ENCODE measurements around the gene GGT6.

Gene GGT6

GRCh38 chr17:4533523-4534504 is 26.6 kb downstream of the GGT6 start:
- Histone ChIP-seq H3K9ac (ENCODE audit: low read depth, low read length, poor library complexity, severe bottlenecking) (no peak overlapping the region), H3K4me1 (ENCODE audit: insufficient read depth, low read length, poor library complexity, severe bottlenecking) (no peaks in the 10 kb centered on the region), H3K27me3 (ENCODE audit: insufficient read depth, low read length, poor library complexity, severe bottlenecking) (no peaks in the 10 kb centered on the region), H3K4me3 (ENCODE audit: low read length, poor library complexity, severe bottlenecking) (no peak overlapping the region), H3K9me3 (ENCODE audit: insufficient read depth, low read depth, low read length) (no peaks in the 10 kb centered on the region), H2AFZ (ENCODE audit: low read length) (no peak overlapping the region), H3K9me2 (replicated peaks; ENCODE audit: low read depth, low read length) (no peaks in the 10 kb centered on the region), H4K20me1 (ENCODE audit: insufficient read depth, low read length, poor library complexity, severe bottlenecking) (no peaks in the 10 kb centered on the region), H3K79me2 (ENCODE audit: insufficient read depth, low read length) (no peaks in the 10 kb centered on the region), H3F3A (ENCODE audit: low read depth) (no peaks in the 10 kb centered on the region), H3K4me2 (ENCODE audit: low read depth, low read length, poor library complexity, severe bottlenecking) (no peak overlapping the region), H3K36me3 (ENCODE audit: insufficient read depth, low read length) (peaks cover 11% of the 10 kb centered on the region; the same call in 1 of the 2 replicates)
- TF ChIP-seq EZH2phosphoT487 (IDR thresholded peaks at IDR 0.05; ENCODE audit: borderline replicate concordance) = no peak
- TF ChIP-seq, protein P1, sequence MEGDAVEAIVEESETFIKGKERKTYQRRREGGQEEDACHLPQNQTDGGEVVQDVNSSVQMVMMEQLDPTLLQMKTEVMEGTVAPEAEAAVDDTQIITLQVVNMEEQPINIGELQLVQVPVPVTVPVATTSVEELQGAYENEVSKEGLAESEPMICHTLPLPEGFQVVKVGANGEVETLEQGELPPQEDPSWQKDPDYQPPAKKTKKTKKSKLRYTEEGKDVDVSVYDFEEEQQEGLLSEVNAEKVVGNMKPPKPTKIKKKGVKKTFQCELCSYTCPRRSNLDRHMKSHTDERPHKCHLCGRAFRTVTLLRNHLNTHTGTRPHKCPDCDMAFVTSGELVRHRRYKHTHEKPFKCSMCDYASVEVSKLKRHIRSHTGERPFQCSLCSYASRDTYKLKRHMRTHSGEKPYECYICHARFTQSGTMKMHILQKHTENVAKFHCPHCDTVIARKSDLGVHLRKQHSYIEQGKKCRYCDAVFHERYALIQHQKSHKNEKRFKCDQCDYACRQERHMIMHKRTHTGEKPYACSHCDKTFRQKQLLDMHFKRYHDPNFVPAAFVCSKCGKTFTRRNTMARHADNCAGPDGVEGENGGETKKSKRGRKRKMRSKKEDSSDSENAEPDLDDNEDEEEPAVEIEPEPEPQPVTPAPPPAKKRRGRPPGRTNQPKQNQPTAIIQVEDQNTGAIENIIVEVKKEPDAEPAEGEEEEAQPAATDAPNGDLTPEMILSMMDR (conservative IDR thresholded peaks at IDR 0.05; ENCODE audit: low read length) = no peak

- Histone ChIP-seq H3K4me1 (ENCODE audit: insufficient read depth, low read length, poor library complexity, severe bottlenecking) (no peaks in the 10 kb centered on the region), H3K36me3 (ENCODE audit: insufficient read depth, low read length) (peaks cover 10% of the 10 kb centered on the region; the same call in 1 of the 2 replicates), H3K9ac (ENCODE audit: low read depth, low read length, poor library complexity, severe bottlenecking) (no peak overlapping the region), H3K9me2 (replicated peaks; ENCODE audit: low read depth, low read length) (no peaks in the 10 kb centered on the region), H3F3A (ENCODE audit: low read depth) (no peaks in the 10 kb centered on the region), H3K9me3 (ENCODE audit: insufficient read depth, low read depth, low read length) (no peaks in the 10 kb centered on the region), H3K79me2 (ENCODE audit: insufficient read depth, low read length) (no peaks in the 10 kb centered on the region), H3K27me3 (ENCODE audit: insufficient read depth, low read length, poor library complexity, severe bottlenecking) (no peaks in the 10 kb centered on the region), H2AFZ (ENCODE audit: low read length) (no peak overlapping the region), H3K4me2 (ENCODE audit: low read depth, low read length, poor library complexity, severe bottlenecking) (no peak overlapping the region), H3K4me3 (ENCODE audit: low read length, poor library complexity, severe bottlenecking) (no peak overlapping the region), H4K20me1 (ENCODE audit: insufficient read depth, low read length, poor library complexity, severe bottlenecking) (no peaks in the 10 kb centered on the region)
- no peak for TF ChIP-seq EZH2phosphoT487 (IDR thresholded peaks at IDR 0.05; ENCODE audit: borderline replicate concordance)
- TF ChIP-seq, protein P1 (conservative IDR thresholded peaks at IDR 0.05; ENCODE audit: low read length) = no peak
Measured at GRCh38 chr17:4532860-4533522, 27.4 kb downstream of the GGT6 start.

GRCh38 chr17:4531988-4532736 is 28.2 kb downstream of the GGT6 start:
- H3K9me2 ChIP-seq (replicated peaks; ENCODE audit: low read depth, low read length) = no peaks in the 10 kb centered on the region
- no peaks in the 10 kb centered on the region for H4K20me1 ChIP-seq (ENCODE audit: insufficient read depth, low read length, poor library complexity, severe bottlenecking)
- H3K79me2 ChIP-seq (ENCODE audit: insufficient read depth, low read length) = no peaks in the 10 kb centered on the region
- H2AFZ ChIP-seq (ENCODE audit: low read length) = no peak overlapping the region
- no peaks in the 10 kb centered on the region for H3K27me3 ChIP-seq (ENCODE audit: insufficient read depth, low read length, poor library complexity, severe bottlenecking)
- no peaks in the 10 kb centered on the region for H3F3A ChIP-seq (ENCODE audit: low read depth)
- no peaks in the 10 kb centered on the region for H3K9me3 ChIP-seq (ENCODE audit: insufficient read depth, low read depth, low read length)
- no peak overlapping the region for H3K4me2 ChIP-seq (ENCODE audit: low read depth, low read length, poor library complexity, severe bottlenecking)
- H3K4me3 ChIP-seq (ENCODE audit: low read length, poor library complexity, severe bottlenecking) = no peak overlapping the region
- no peak overlapping the region for H3K9ac ChIP-seq (ENCODE audit: low read depth, low read length, poor library complexity, severe bottlenecking)
- TF ChIP-seq EZH2phosphoT487 (IDR thresholded peaks at IDR 0.05; ENCODE audit: borderline replicate concordance) = no peak
- TF ChIP-seq, protein P1 (conservative IDR thresholded peaks at IDR 0.05; ENCODE audit: low read length) = no peak
- no peaks in the 10 kb centered on the region for H3K4me1 ChIP-seq (ENCODE audit: insufficient read depth, low read length, poor library complexity, severe bottlenecking)
- H3K36me3 ChIP-seq (ENCODE audit: insufficient read depth, low read length) = peaks cover 3% of the 10 kb centered on the region; the same call in 1 of the 2 replicates
